ENCODE results near the gene MACC1. TPM values are rescaled to one million over a fixed set of nuclear protein-coding genes. Genes with fewer than 3 reads are reported as not detected.

MACC1 gene
- total and polyA plus RNA-seq, 9 of the 15 experiments (the other 6 are each of a cell fraction or from before 2014, with no cell fraction given) = 5.9 to 30.2 (median 10.4) TPM

DNA sequence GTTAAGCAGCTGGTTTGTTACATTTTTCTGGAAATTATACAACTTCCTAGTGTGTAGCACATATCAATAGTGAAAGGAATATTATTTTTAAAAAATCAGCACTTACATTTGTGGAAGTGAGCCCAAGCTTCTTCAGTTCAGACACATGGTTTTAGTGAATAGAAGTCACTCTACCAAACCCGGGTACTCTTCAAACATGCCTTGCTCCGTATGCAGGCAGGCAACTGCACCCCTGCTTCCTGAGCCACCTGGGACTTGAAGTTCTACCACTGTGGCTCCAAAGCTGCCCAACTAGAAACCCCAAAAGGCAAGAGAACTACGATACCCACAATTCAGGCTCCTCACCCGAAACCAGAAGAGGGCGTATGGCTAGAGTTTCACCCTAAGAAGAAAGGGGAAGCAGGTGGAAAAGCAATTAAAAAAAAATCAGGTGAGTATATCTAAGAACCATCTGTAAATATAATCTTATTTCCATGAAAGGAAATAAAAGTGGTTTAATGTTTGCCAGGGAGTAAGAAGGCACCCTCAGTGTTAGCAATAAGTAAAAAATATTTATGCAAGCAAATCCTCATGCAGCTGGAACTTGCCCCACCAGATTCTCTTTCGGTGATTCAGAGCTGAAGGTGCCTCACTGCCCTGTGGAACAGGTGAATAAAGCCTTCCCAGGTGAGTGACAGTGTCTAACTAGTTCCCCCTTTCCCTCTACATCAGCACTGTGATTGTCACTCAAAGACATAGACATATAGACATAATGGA lies at the start of gene MACC1 (continued):
- TF ChIP-seq, protein P1, sequence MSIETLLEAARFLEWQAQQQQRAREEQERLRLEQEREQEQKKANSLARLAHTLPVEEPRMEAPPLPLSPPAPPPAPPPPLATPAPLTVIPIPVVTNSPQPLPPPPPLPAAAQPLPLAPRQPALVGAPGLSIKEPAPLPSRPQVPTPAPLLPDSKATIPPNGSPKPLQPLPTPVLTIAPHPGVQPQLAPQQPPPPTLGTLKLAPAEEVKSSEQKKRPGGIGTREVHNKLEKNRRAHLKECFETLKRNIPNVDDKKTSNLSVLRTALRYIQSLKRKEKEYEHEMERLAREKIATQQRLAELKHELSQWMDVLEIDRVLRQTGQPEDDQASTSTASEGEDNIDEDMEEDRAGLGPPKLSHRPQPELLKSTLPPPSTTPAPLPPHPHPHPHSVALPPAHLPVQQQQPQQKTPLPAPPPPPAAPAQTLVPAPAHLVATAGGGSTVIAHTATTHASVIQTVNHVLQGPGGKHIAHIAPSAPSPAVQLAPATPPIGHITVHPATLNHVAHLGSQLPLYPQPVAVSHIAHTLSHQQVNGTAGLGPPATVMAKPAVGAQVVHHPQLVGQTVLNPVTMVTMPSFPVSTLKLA (conservative IDR thresholded peaks at IDR 0.05) = peak; percentile 29 to 77; a peak in 3 of 4 replicates
- TF ChIP-seq, protein P2, sequence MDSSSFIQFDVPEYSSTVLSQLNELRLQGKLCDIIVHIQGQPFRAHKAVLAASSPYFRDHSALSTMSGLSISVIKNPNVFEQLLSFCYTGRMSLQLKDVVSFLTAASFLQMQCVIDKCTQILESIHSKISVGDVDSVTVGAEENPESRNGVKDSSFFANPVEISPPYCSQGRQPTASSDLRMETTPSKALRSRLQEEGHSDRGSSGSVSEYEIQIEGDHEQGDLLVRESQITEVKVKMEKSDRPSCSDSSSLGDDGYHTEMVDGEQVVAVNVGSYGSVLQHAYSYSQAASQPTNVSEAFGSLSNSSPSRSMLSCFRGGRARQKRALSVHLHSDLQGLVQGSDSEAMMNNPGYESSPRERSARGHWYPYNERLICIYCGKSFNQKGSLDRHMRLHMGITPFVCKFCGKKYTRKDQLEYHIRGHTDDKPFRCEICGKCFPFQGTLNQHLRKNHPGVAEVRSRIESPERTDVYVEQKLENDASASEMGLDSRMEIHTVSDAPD (CRISPR knock-in tag; IDR thresholded peaks at IDR 0.05) = no peak
- no peak for TF ChIP-seq TCF7 (IDR thresholded peaks at IDR 0.05; ENCODE audit: borderline replicate concordance)
- no peak for TF ChIP-seq SMAD3 (CRISPR knock-in tag; conservative IDR thresholded peaks at IDR 0.05)
- no peak for TF ChIP-seq MTA3 (IDR thresholded peaks at IDR 0.05; ENCODE audit: borderline replicate concordance)
- no peak for TF ChIP-seq ZNF586 (CRISPR knock-in tag; conservative IDR thresholded peaks at IDR 0.05)
- no peak for TF ChIP-seq ZBTB1 (CRISPR knock-in tag; IDR thresholded peaks at IDR 0.05; ENCODE audit: borderline replicate concordance, low read depth)
- 0 out of 4 replicates have a peak, but pooled peaks of 1 of the 2 experiments have one; percentile 49 for TF ChIP-seq ARNT (IDR thresholded peaks at IDR 0.05)
- TF ChIP-seq U2AF2 (optimal IDR thresholded peaks at IDR 0.05; ENCODE audit: low read depth, low read length) = no peak
- TF ChIP-seq, protein P3, sequence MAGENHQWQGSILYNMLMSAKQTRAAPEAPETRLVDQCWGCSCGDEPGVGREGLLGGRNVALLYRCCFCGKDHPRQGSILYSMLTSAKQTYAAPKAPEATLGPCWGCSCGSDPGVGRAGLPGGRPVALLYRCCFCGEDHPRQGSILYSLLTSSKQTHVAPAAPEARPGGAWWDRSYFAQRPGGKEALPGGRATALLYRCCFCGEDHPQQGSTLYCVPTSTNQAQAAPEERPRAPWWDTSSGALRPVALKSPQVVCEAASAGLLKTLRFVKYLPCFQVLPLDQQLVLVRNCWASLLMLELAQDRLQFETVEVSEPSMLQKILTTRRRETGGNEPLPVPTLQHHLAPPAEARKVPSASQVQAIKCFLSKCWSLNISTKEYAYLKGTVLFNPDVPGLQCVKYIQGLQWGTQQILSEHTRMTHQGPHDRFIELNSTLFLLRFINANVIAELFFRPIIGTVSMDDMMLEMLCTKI (IDR thresholded peaks at IDR 0.05; ENCODE audit: partially characterized antibody) = no peak
- no peak for TF ChIP-seq ETV6 (IDR thresholded peaks at IDR 0.05; ENCODE audit: borderline replicate concordance in 1 of 2, low read depth in 2 of 2, low read length in 1 of 2)
- no peak for TF ChIP-seq ETV6 (CRISPR knock-in tag; IDR thresholded peaks at IDR 0.05; ENCODE audit: borderline replicate concordance)
- no peak for TF ChIP-seq CAMTA2 (CRISPR knock-in tag; conservative IDR thresholded peaks at IDR 0.05)
- TF ChIP-seq MYNN (IDR thresholded peaks at IDR 0.05) = peak; percentile 51; the same call in 1 of the 2 replicates
- no peak for TF ChIP-seq MYNN (CRISPR knock-in tag; IDR thresholded peaks at IDR 0.05)
- TF ChIP-seq SIN3A (IDR thresholded peaks at IDR 0.05; ENCODE audit: borderline replicate concordance in 2 of 2, control insufficient read depth in 1 of 2, low read depth in 2 of 2, low read length in 2 of 2) = no peak
